ENCODE measurements around the gene GALNT7.
A peak's percentile ranks its signal among the peaks of the same experiment; 100 is the strongest.

GALNT7 gene

DNA sequence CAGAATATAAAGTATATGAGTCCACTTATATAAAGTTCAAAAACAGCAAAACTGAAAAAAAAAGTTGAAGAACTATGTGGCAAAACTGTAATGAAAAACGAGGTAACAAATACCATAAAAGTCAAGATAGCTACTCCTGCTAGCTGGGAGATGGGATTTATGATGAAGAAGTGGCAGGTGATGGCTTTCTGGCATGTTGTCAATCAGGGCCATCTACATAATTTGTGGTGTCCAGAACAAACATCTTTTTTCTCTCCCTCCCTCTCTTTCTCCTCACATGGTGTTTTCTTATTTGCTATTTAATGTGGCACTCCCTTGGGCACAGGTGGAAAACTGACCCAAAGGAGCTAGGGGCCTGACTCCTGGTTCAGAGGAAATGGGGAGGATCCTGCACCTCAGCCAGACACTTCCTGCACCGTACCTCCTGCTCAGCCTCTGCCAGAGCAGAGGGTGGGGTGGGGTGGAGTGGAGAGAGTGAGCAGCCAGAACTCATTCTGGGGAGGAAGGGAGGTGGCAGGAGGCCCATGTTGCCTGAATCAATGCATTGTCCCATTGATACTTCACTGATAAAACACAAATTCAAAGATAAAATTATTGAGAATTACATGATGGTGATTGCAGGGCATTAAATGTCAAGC lies 196.9 kb downstream of the GALNT7 start:
- no peak for DNase-seq

DNA sequence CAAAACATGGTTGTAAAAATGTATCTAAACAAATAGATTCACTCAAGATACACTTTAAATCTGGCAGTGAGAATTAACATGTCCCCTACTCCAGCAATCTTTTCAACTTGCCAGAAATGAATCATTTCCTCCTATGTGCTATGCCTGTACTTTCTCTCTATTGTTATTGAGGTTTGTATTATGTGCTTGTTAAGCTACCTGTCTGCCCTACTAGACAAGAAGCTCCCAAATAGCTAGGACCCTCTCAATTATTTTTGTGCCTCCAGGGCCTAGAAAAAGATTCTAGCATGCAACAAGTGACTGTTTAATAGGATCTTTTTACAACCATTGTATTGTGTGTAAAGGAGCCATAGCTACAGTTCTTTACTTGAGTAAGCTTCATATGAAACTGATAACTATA lies 198.7 kb downstream of the GALNT7 start:
- DNase-seq, result no peak

DNA sequence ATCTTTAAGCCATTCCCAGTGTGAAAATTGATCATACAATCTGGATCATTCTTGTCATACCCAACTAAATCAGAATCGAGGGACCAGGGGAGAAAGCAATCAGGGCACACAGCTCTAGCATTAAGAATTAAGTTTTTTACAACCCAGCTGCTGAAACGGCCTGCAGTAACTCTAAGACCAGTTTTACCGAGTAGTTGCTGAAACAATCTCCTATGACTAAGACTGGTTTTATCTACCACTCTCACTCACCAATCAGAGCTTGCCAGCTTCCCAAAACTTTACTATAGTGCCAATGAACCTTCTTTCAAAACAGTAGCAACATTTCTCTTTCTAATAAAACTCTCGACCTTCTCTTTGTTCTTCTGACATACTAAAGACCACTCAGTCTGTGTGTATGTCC lies 199.3 kb downstream of the GALNT7 start:
- DNase-seq, result no peak

DNA sequence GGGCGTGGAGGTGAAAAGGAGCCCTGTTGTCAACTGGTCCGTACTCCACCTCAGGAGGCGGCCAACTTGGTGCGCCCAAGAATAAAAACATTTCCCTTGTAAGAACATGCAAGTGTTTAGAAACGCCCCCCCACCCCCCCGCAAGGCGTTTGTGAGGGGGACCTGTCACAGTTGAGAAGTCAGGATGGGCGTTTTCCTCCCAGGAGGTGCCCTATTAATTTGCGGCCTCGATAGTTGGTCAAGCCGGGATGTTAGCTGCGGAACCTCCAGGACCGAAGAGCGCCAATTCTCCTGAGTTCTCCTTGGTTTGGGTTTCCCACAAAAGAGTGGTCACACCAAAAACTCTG lies 201.5 kb downstream of the GALNT7 start:
- no peak for DNase-seq

DNA sequence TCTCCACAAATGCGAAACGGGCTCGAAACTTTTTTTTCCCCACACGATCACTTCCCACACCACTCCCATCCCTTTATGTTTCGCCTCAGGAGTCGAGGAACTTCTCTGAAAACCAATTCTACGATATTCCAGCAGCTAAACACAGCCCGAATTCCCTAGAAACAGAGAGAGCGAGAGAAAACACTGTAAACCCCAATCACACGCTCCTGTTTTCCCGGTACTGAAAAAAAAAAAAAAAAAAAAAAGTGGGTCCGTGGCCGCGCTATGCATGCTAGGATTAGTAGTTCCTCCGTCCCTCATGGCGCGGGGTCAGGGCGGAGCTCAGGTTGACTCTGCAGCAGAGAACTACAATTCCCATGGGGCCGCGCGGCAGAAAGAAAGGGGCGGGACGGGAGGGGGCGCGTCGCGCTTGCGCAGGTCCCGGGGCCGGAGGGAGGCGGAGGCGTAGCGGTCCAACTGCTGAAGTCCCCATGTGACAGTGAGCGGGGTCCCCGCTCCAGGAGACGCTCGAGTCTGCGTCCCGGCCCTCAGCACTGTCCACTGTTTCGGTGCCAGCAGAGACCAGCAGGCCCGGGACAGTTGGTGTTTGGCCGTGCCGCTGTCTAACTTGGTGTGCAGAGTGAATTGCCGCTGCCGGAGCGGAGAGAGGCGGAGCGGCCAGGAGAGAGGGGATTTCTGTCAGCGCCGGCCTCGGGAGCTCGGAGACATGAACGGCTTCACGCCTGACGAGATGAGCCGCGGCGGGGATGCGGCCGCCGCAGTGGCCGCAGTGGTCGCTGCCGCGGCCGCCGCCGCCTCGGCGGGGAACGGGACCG lies 202.1 kb downstream of the GALNT7 start, which contains the start of gene SAP30:
SAP30 (plus strand) TSS at position 478 of the 815 bp plus-strand sequence; CDS start at position 707, 229 bp downstream.
- peak; percentile 93 for DNase-seq

DNA sequence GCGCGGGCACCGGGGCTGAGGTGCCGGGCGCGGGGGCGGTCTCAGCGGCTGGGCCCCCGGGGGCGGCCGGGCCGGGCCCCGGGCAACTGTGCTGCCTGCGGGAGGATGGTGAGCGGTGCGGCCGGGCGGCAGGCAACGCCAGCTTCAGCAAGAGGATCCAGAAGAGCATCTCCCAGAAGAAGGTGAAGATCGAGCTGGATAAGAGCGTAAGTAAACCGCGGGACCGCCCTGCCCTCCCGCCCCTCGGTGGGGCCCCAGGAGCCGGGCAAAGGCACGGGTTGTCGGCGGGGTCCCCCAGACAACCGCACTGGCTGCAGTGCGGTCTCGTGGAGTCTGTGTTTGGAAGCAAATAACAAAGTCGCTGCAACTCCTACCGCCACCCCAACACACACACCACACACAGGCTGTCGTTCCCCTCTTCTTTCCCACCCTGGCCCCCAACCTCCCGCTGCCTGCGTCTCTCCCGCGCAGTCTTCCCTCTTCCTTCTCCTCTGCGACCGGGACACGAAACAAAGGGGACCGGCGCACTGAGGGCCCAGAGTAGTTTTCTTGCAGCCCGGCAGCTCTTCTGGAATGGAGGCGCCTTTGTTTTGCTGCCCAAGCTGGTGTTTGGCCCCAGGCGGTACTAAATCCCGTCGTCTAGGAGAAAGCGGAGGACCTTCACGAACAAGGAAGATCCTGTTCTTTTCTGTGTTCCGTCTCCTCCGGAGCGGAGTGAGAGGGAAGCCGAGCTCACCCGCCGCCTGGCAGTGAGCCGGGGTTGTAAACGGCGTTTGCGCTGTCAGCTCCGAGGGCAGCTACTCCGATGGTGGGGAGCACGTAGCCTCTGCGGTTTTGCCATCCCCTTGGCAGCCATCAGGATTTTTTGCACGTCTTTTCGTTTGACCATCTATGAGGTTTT lies 202.9 kb downstream of the GALNT7 start:
- peak; percentile 39 for DNase-seq

Data from NCI-H1048 (cell line).